HepG2 (cell line): Measurements from ENCODE around the gene CNTD1. TPM values are rescaled to one million over a fixed set of nuclear protein-coding genes. Genes with fewer than 3 reads are reported as not detected.
A peak's percentile ranks its signal among the peaks of the same experiment; 100 is the strongest.

Experiments
- MATR3 ChIP-seq: sonication (generic); formaldehyde crosslinking; IDR thresholded peaks from 2 replicates; pipeline ENCODE4 v1.4.0; 2020; ENCODE audit warnings: missing genetic modification reagents
- SOX13 ChIP-seq, 3 experiments: fragments of 450-650 bp in 1 of 3; sonication (generic) in 1 of 3; formaldehyde crosslinking in 1 of 3; IDR thresholded peaks in 2 of 3; conservative IDR thresholded peaks in 1 of 3; 2 replicates each; pipeline versions ENCODE4 v1.5.0 to v1.6.1; 2016 to 2020; ENCODE audit warnings: antibody characterized with exemption in 1 of 3, mild to moderate bottlenecking in 1 of 3, missing compliant biosample characterization in 1 of 3, missing genetic modification reagents in 1 of 3, moderate library complexity in 1 of 3
- ZMYM3 ChIP-seq: sonication (generic); formaldehyde crosslinking; IDR thresholded peaks from 2 replicates; pipeline ENCODE4 v1.5.1; 2020; ENCODE audit warnings: mild to moderate bottlenecking, missing genetic modification reagents
- ZNF350 ChIP-seq: sonication (generic); formaldehyde crosslinking; IDR thresholded peaks from 2 replicates; pipeline ENCODE4 v1.4.0; 2020; ENCODE audit warnings: mild to moderate bottlenecking, low read depth, missing genetic modification reagents, borderline replicate concordance
- ZNF790 ChIP-seq: sonication (generic); formaldehyde crosslinking; IDR thresholded peaks from 2 replicates; pipeline ENCODE4 v1.8.0; 2022; ENCODE audit warnings: missing genetic modification reagents, mild to moderate bottlenecking, borderline replicate concordance
- ZNF891 ChIP-seq: sonication (generic); formaldehyde crosslinking; IDR thresholded peaks from 2 replicates; pipeline ENCODE4 v1.5.0; 2020; ENCODE audit warnings: mild to moderate bottlenecking, missing genetic modification reagents
- polyA plus RNA-seq, 8 experiments: library from polyadenylated mRNA; depleted of rRNA in 3 of 8; stranded (reverse) in 7 of 8; unstranded in 1 of 8; fragments of >200 nt; fragmentation: Illumina TruSeq in 4 of 8; extraction: Trizol in 4 of 8; gene quantifications; 2 replicates each; pipeline versions ENCODE4 v1.2.1 to v1.2.3, GENCODE V29; 2011 to 2016; ENCODE audit warnings: low read depth in 4 of 8, missing spikeins in 1 of 8, mixed read lengths in 1 of 8; ENCODE audit not compliant: insufficient read depth in 1 of 8
- total RNA-seq, 5 experiments: library from RNA; depleted of rRNA; stranded (reverse); fragments of >200 nt; fragmentation: Illumina TruSeq; extraction: Trizol; gene quantifications; 2 replicates each; pipeline ENCODE4 v1.2.3, GENCODE V29; 2016; ENCODE audit warnings: low read depth in 1 of 5
- TF ChIP-seq, protein P1 (sequence below): sonication (generic); formaldehyde crosslinking; IDR thresholded peaks from 2 replicates; pipeline ENCODE4 v1.5.0; 2020; ENCODE audit warnings: mild to moderate bottlenecking, missing genetic modification reagents, borderline replicate concordance
- TF ChIP-seq, protein P2 (sequence below), 2 experiments: sonication (generic) in 1 of 2; formaldehyde crosslinking in 1 of 2; IDR thresholded peaks; 2 replicates each; pipeline versions ENCODE4 v1.4.0 to v1.6.1; 2016 to 2020; ENCODE audit warnings: borderline replicate concordance in 1 of 2, low read depth in 1 of 2, mild to moderate bottlenecking in 1 of 2, missing genetic modification reagents in 1 of 2
- TF ChIP-seq, protein P3 (sequence below), 2 experiments: IDR thresholded peaks; 2 replicates each; pipeline ENCODE4 v1.6.1; 2011 to 2012; ENCODE audit warnings: low read length in 2 of 2, borderline replicate concordance in 1 of 2, low read depth in 1 of 2, mild to moderate bottlenecking in 1 of 2, moderate library complexity in 1 of 2

The CNTD1 gene
- total and polyA plus RNA-seq, 2 of the 13 experiments (the other 11 are each of a cell fraction or from before 2014, with no cell fraction given): 0.11 to 0.15 TPM

DNA sequence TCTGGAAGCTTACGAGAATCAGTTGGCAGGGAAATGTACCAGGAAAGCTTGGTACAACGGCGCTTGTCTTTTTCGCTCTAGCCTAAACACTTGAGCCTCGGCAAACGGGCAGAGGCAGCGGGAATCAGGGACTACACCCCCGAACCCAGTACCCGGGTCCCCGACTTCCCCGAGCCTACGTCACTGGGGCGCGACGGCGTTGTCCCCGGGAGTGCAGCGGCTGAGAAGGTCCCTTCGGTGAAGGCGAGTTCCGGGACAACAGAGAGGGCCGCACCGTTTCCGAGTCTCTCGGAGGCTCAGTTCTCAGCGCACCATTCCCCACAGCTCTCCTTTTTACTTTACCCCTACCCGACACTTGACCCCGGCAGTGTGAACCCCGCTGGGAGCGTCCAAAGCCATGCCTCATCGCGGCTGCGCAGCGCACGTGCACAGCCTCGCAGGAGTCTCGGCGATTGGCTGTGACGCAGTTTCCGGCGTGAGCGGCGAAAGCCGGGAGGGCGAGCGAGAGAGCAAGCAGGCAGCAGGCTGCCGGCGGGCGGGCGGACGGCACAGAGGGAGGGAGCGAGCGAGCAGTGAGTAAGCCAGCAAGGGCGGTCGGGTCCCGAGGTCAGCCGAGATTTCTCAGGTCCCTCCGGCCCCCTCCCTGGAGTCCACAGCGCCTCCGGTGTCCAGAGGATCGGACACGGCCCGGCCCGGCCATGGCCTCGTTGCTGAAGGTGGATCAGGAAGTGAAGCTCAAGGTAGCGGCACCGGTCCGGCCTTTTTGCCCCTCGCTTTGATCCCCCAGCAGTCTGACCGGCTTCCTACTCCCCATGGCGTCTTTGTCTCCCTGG is 34.5 kb downstream of the CNTD1 start, which contains the start of gene PSME3 (continued):
- TF ChIP-seq, protein P1, sequence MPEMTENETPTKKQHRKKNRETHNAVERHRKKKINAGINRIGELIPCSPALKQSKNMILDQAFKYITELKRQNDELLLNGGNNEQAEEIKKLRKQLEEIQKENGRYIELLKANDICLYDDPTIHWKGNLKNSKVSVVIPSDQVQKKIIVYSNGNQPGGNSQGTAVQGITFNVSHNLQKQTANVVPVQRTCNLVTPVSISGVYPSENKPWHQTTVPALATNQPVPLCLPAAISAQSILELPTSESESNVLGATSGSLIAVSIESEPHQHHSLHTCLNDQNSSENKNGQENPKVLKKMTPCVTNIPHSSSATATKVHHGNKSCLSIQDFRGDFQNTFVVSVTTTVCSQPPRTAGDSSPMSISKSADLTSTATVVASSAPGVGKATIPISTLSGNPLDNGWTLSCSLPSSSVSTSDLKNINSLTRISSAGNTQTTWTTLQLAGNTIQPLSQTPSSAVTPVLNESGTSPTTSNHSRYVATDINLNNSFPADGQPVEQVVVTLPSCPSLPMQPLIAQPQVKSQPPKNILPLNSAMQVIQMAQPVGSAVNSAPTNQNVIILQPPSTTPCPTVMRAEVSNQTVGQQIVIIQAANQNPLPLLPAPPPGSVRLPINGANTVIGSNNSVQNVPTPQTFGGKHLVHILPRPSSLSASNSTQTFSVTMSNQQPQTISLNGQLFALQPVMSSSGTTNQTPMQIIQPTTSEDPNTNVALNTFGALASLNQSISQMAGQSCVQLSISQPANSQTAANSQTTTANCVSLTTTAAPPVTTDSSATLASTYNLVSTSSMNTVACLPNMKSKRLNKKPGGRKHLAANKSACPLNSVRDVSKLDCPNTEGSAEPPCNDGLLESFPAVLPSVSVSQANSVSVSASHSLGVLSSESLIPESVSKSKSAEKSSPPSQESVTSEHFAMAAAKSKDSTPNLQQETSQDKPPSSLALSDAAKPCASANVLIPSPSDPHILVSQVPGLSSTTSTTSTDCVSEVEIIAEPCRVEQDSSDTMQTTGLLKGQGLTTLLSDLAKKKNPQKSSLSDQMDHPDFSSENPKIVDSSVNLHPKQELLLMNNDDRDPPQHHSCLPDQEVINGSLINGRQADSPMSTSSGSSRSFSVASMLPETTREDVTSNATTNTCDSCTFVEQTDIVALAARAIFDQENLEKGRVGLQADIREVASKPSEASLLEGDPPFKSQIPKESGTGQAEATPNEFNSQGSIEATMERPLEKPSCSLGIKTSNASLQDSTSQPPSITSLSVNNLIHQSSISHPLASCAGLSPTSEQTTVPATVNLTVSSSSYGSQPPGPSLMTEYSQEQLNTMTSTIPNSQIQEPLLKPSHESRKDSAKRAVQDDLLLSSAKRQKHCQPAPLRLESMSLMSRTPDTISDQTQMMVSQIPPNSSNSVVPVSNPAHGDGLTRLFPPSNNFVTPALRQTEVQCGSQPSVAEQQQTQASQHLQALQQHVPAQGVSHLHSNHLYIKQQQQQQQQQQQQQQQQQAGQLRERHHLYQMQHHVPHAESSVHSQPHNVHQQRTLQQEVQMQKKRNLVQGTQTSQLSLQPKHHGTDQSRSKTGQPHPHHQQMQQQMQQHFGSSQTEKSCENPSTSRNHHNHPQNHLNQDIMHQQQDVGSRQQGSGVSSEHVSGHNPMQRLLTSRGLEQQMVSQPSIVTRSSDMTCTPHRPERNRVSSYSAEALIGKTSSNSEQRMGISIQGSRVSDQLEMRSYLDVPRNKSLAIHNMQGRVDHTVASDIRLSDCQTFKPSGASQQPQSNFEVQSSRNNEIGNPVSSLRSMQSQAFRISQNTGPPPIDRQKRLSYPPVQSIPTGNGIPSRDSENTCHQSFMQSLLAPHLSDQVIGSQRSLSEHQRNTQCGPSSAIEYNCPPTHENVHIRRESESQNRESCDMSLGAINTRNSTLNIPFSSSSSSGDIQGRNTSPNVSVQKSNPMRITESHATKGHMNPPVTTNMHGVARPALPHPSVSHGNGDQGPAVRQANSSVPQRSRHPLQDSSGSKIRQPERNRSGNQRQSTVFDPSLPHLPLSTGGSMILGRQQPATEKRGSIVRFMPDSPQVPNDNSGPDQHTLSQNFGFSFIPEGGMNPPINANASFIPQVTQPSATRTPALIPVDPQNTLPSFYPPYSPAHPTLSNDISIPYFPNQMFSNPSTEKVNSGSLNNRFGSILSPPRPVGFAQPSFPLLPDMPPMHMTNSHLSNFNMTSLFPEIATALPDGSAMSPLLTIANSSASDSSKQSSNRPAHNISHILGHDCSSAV (CRISPR knock-in tag): no peak
- TF ChIP-seq SOX13 (IDR thresholded peaks at IDR 0.05) (no peak), SOX13 (CRISPR knock-in tag; conservative IDR thresholded peaks at IDR 0.05 in 1 of 2, IDR thresholded peaks at IDR 0.05 in 1 of 2) (peak in 1 of 2 experiments; percentile 42; a peak in 1 of 4 replicates), ZNF891 (CRISPR knock-in tag) (peak; percentile 89), ZNF350 (CRISPR knock-in tag) (peak; percentile 96; the same call in 1 of the 2 replicates), ZNF790 (CRISPR knock-in tag) (peak; percentile 92; the same call in 1 of the 2 replicates), ZMYM3 (peak; percentile 36; the same call in 1 of the 2 replicates), MATR3 (CRISPR knock-in tag) (no peak)
- TF ChIP-seq, protein P2, sequence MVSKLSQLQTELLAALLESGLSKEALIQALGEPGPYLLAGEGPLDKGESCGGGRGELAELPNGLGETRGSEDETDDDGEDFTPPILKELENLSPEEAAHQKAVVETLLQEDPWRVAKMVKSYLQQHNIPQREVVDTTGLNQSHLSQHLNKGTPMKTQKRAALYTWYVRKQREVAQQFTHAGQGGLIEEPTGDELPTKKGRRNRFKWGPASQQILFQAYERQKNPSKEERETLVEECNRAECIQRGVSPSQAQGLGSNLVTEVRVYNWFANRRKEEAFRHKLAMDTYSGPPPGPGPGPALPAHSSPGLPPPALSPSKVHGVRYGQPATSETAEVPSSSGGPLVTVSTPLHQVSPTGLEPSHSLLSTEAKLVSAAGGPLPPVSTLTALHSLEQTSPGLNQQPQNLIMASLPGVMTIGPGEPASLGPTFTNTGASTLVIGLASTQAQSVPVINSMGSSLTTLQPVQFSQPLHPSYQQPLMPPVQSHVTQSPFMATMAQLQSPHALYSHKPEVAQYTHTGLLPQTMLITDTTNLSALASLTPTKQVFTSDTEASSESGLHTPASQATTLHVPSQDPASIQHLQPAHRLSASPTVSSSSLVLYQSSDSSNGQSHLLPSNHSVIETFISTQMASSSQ (IDR thresholded peaks at IDR 0.05; ENCODE audit: low read depth): no peak
- TF ChIP-seq, protein P2 (CRISPR knock-in tag; IDR thresholded peaks at IDR 0.05; ENCODE audit: borderline replicate concordance): peak; percentile 84
- TF ChIP-seq, protein P3, sequence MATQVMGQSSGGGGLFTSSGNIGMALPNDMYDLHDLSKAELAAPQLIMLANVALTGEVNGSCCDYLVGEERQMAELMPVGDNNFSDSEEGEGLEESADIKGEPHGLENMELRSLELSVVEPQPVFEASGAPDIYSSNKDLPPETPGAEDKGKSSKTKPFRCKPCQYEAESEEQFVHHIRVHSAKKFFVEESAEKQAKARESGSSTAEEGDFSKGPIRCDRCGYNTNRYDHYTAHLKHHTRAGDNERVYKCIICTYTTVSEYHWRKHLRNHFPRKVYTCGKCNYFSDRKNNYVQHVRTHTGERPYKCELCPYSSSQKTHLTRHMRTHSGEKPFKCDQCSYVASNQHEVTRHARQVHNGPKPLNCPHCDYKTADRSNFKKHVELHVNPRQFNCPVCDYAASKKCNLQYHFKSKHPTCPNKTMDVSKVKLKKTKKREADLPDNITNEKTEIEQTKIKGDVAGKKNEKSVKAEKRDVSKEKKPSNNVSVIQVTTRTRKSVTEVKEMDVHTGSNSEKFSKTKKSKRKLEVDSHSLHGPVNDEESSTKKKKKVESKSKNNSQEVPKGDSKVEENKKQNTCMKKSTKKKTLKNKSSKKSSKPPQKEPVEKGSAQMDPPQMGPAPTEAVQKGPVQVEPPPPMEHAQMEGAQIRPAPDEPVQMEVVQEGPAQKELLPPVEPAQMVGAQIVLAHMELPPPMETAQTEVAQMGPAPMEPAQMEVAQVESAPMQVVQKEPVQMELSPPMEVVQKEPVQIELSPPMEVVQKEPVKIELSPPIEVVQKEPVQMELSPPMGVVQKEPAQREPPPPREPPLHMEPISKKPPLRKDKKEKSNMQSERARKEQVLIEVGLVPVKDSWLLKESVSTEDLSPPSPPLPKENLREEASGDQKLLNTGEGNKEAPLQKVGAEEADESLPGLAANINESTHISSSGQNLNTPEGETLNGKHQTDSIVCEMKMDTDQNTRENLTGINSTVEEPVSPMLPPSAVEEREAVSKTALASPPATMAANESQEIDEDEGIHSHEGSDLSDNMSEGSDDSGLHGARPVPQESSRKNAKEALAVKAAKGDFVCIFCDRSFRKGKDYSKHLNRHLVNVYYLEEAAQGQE (IDR thresholded peaks at IDR 0.05; ENCODE audit: borderline replicate concordance in 1 of 2, low read depth in 1 of 2, low read length in 2 of 2): 0 out of 4 replicates have a peak, but pooled peaks of 1 of the 2 experiments have one; percentile 40
